ENCODE data around the gene SNX8. TPM values are rescaled to one million over a fixed set of nuclear protein-coding genes. Genes with fewer than 3 reads are reported as not detected.

SNX8 gene
- total RNA-seq, 2 experiments from 2014 or later = 12.1 to 42.0 TPM

GRCh38 chr7:2257651-2258050 is 56.6 kb downstream of the SNX8 start:
- no peak overlapping the region for H3K4me3 ChIP-seq (ENCODE audit: low read depth, low read length, poor library complexity, severe bottlenecking)
- peaks cover 24% of the 10 kb centered on the region for H3K36me3 ChIP-seq (ENCODE audit: insufficient read depth, low read length)
- H4K20me1 ChIP-seq (ENCODE audit: insufficient read depth, low read length) = no peaks in the 10 kb centered on the region
- no peak overlapping the region for H3K27ac ChIP-seq (ENCODE audit: low read depth, low read length, poor library complexity, severe bottlenecking)
- H3K9me3 ChIP-seq (ENCODE audit: low read length) = no peaks in the 10 kb centered on the region
- intact Hi-C loops (cut with micrococcal nuclease; ENCODE audit: unreplicated experiment) = loop anchor here (1.0 kb wide), 1 partner anchor 25 kb away; no protein-coding TSS in a partner anchor
- no peak overlapping the region for H3K4me2 ChIP-seq (ENCODE audit: low read length)
- DNase-seq (ENCODE audit: low spot score) = no peak
- no peaks in the 10 kb centered on the region for H3K79me2 ChIP-seq (ENCODE audit: insufficient read depth, low read depth, low read length)
- no TSS peak for BruUV-seq (replicated peaks)
- no peaks in the 10 kb centered on the region for H3K9me2 ChIP-seq (ENCODE audit: insufficient read depth, low read length)
- peaks cover 30% of the 10 kb centered on the region for H3K4me1 ChIP-seq (ENCODE audit: insufficient read depth, low read length, poor library complexity, severe bottlenecking)
- TF ChIP-seq EZH2phosphoT487 (IDR thresholded peaks at IDR 0.05; ENCODE audit: borderline replicate concordance, low read depth, low read length) = no peak
- no peak for TF ChIP-seq CTCF (conservative IDR thresholded peaks at IDR 0.05; ENCODE audit: low read length)
- ChIA-PET POLR2A (no interaction called here), CTCF (ENCODE audit: unreplicated experiment) (no interaction called here)
- no peak overlapping the region for H2AFZ ChIP-seq (ENCODE audit: low read length)

GRCh38 chr7:2257046-2257551 is 57.1 kb downstream of the SNX8 start:
- peaks cover 25% of the 10 kb centered on the region for H3K4me1 ChIP-seq (ENCODE audit: insufficient read depth, low read length, poor library complexity, severe bottlenecking)
- H3K27ac ChIP-seq (ENCODE audit: low read depth, low read length, poor library complexity, severe bottlenecking) = no peak overlapping the region
- no peaks in the 10 kb centered on the region for H4K20me1 ChIP-seq (ENCODE audit: insufficient read depth, low read length)
- no peaks in the 10 kb centered on the region for H3K9me2 ChIP-seq (ENCODE audit: insufficient read depth, low read length)
- TF ChIP-seq EZH2phosphoT487 (IDR thresholded peaks at IDR 0.05; ENCODE audit: borderline replicate concordance, low read depth, low read length) (no peak), CTCF (conservative IDR thresholded peaks at IDR 0.05; ENCODE audit: low read length) (no peak)
- intact Hi-C loops (cut with micrococcal nuclease; ENCODE audit: unreplicated experiment) = loop anchor here (1.0 kb wide), 1 partner anchor 25 kb away; no protein-coding TSS in a partner anchor
- no peak for DNase-seq (ENCODE audit: low spot score)
- H2AFZ ChIP-seq (ENCODE audit: low read length) = no peak overlapping the region
- no peaks in the 10 kb centered on the region for H3K9me3 ChIP-seq (ENCODE audit: low read length)
- H3K36me3 ChIP-seq (ENCODE audit: insufficient read depth, low read length) = peaks cover 24% of the 10 kb centered on the region
- H3K4me2 ChIP-seq (ENCODE audit: low read length) = no peak overlapping the region
- POLR2A ChIA-PET = no interaction called here
- no peaks in the 10 kb centered on the region for H3K79me2 ChIP-seq (ENCODE audit: insufficient read depth, low read depth, low read length)
- no TSS peak for BruUV-seq (replicated peaks)
- CTCF ChIA-PET (ENCODE audit: unreplicated experiment) = no interaction called here
- no peak overlapping the region for H3K4me3 ChIP-seq (ENCODE audit: low read depth, low read length, poor library complexity, severe bottlenecking)

GRCh38 chr7:2256306-2257045 is 57.8 kb downstream of the SNX8 start:
- no peak overlapping the region for H3K27ac ChIP-seq (ENCODE audit: low read depth, low read length, poor library complexity, severe bottlenecking)
- intact Hi-C loops (cut with micrococcal nuclease; ENCODE audit: unreplicated experiment) = loop anchor here (1.0 kb wide), 1 partner anchor 26 kb away; no protein-coding TSS in a partner anchor
- DNase-seq (ENCODE audit: low spot score) = no peak
- H3K9me2 ChIP-seq (ENCODE audit: insufficient read depth, low read length) = no peaks in the 10 kb centered on the region
- ChIA-PET CTCF (ENCODE audit: unreplicated experiment) (no interaction called here), POLR2A (no interaction called here)
- TF ChIP-seq CTCF (conservative IDR thresholded peaks at IDR 0.05; ENCODE audit: low read length) = no peak
- no peak for TF ChIP-seq EZH2phosphoT487 (IDR thresholded peaks at IDR 0.05; ENCODE audit: borderline replicate concordance, low read depth, low read length)
- H4K20me1 ChIP-seq (ENCODE audit: insufficient read depth, low read length) = no peaks in the 10 kb centered on the region
- no peak overlapping the region for H2AFZ ChIP-seq (ENCODE audit: low read length)
- no peak overlapping the region for H3K4me2 ChIP-seq (ENCODE audit: low read length)
- no TSS peak for BruUV-seq (replicated peaks)
- H3K9me3 ChIP-seq (ENCODE audit: low read length) = no peaks in the 10 kb centered on the region
- H3K4me1 ChIP-seq (ENCODE audit: insufficient read depth, low read length, poor library complexity, severe bottlenecking) = peaks cover 19% of the 10 kb centered on the region
- no peak overlapping the region for H3K4me3 ChIP-seq (ENCODE audit: low read depth, low read length, poor library complexity, severe bottlenecking)
- H3K79me2 ChIP-seq (ENCODE audit: insufficient read depth, low read depth, low read length) = no peaks in the 10 kb centered on the region
- peaks cover 27% of the 10 kb centered on the region for H3K36me3 ChIP-seq (ENCODE audit: insufficient read depth, low read length)

Data from OCI-LY7 (cell line).